BLaER1 treated with 17β-estradiol and CSF1 and Interleukin-3, amounts not matched to agents 10 nM and 100 nM (cell line): ENCODE data around the gene MYOT.
"Not testable (repeated sequence)": the region's sequence is repeated elsewhere in the genome, so short reads cannot be mapped to it uniquely, and the experiment has no call there.

Experiments used
- H3K27ac ChIP-seq, 11 experiments: shearing (Covaris generic); formaldehyde crosslinking; 2 replicates each; pipeline ENCODE4 v1.8.1; 2022
- H3K27me3 ChIP-seq, 11 experiments: shearing (Covaris generic); formaldehyde crosslinking; 2 replicates each; pipeline ENCODE4 v1.8.1; 2022
- H3K36me3 ChIP-seq, 11 experiments: shearing (Covaris generic); formaldehyde crosslinking; 2 replicates each; pipeline ENCODE4 v1.8.1; 2022
- H3K4me1 ChIP-seq, 10 experiments: shearing (Covaris generic); formaldehyde crosslinking; 2 replicates each; pipeline ENCODE4 v1.8.1; 2022
- H3K4me2 ChIP-seq, 11 experiments: shearing (Covaris generic); formaldehyde crosslinking; 2 replicates each; pipeline ENCODE4 v1.8.1; 2022
- H3K4me3 ChIP-seq, 10 experiments: shearing (Covaris generic); formaldehyde crosslinking; 2 replicates each; pipeline ENCODE4 v1.8.1; 2022
- H3K9ac ChIP-seq, 11 experiments: shearing (Covaris generic); formaldehyde crosslinking; 2 replicates each; pipeline ENCODE4 v1.8.1; 2022
- H3K9me3 ChIP-seq, 11 experiments: shearing (Covaris generic); formaldehyde crosslinking; replicated peaks in 1 of 11; 2 replicates each; pipeline ENCODE4 v1.8.1; 2022
- H4K20me1 ChIP-seq, 11 experiments: shearing (Covaris generic); formaldehyde crosslinking; 2 replicates each; pipeline ENCODE4 v1.8.1; 2022
- Cebpa-rat ChIP-seq, 11 experiments: shearing (Covaris generic); IDR thresholded peaks; 2 replicates each; pipeline ENCODE4 v1.8.1; 2022

MYOT gene

DNA sequence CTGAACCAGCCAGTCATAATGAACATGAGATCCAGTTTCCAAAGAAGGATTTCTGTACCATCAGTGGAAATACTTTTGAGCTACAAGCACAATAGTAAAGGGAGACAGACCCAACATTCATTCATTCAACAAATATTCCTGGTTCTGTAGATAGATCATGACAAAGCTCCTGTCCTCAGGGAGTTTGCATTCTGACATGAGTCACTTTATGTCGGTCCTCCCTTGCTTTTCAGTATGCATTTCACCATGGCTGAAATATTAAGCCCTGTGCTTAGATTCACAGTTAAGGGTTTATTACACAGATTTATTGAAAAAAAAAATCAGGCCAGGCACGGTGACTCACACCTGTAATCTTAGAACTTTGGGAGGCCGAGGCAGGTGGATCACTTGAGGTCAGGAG, 5.4 kb upstream of the MYOT start:
- no peak for TF ChIP-seq Cebpa-rat (IDR thresholded peaks at IDR 0.05)
- no peak overlapping the region for H3K4me2 ChIP-seq

DNA sequence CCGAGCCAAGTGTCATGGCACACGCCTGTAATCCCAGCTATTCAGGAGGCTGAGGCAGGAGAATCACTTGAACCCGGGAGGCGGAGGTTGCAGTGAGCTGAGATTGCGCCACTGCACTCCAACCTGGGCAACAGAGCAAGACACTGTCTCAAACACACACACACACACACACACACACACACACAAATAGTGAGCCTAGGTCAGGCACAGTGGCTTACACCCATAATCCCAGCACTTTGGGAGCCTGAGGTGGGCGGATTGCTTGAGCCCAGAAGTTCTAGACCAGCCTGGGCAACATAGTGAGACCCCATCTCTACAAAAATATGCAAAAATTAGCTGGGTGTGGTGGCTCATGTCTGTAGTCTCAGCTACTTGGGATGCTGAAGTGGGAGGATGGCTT, 4.0 kb upstream of the MYOT start:
- H3K27ac ChIP-seq, H3K36me3 ChIP-seq, H3K27me3 ChIP-seq, H3K9me3 ChIP-seq, H4K20me1 ChIP-seq, H3K4me3 ChIP-seq, H3K9ac ChIP-seq, H3K4me2 ChIP-seq, H3K4me1 ChIP-seq: not testable (repeated sequence)

More for the DNA sequence above, 5.4 kb upstream of the MYOT start:
- Histone ChIP-seq H4K20me1 (no peaks in the 10 kb centered on the region), H3K27me3 (0 out of 22 replicates have a peak, but pooled peaks cover 0 to 6% (median 0%) of the 10 kb centered on the region in 11 experiments), H3K36me3 (no peaks in the 10 kb centered on the region), H3K9me3 (no peaks in the 10 kb centered on the region), H3K27ac (no peak overlapping the region), H3K4me3 (no peak overlapping the region), H3K4me1 (peaks cover 9 to 19% (median 15%) of the 10 kb centered on the region in 10 experiments; a peak in 19 of 20 replicates), H3K9ac (no peak overlapping the region)

DNA sequence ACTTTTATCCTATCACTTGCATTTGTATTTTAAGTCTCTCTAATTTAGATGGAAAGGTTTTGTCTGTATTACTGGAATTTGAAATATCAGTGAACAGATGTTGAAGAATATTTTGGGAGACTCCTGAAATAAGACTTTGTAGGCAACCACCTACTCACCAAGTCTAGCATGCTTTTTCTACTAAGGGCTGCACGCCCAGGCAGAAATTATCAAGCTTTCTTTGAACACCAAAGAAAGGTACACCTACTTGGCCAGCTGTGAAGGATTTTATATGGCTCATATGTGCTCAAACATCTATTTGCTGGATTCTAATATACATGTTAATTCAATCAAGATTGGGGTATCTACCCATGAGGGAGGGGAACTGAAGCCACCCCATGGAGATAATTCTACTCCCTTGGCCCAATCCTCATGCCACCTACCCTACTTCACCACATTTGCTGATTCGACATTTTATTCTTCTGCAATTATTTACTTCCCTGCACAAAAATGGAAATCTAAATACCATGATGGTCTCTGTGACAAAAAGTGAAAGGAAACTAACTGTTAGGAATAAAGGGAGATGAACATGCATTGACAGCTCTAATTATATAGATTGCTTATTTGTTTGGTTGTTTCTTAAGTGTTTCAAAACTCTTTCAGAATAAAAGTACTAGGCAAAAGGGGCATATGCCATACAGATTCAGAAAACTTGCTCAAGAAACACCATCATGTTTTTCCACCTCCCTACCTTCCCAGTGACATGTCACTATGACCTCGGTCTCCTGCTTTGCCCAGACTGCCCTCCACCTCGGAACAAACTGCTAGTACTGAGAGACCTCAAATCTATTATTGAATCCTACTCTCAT, 895 bp upstream of the MYOT start:
- no peaks in the 10 kb centered on the region for H3K36me3 ChIP-seq
- H4K20me1 ChIP-seq, result no peaks in the 10 kb centered on the region
- H3K27ac ChIP-seq, result no peak overlapping the region
- TF ChIP-seq Cebpa-rat (IDR thresholded peaks at IDR 0.05), result no peak
- H3K27me3 ChIP-seq, result no peaks in the 10 kb centered on the region
- no peaks in the 10 kb centered on the region for H3K9me3 ChIP-seq
- H3K9ac ChIP-seq, result no peak overlapping the region
- H3K4me2 ChIP-seq, result 0 out of 22 replicates have a peak overlapping the region, but pooled peaks of 1 of the 11 experiments have one; percentile 5
- no peak overlapping the region for H3K4me3 ChIP-seq
- H3K4me1 ChIP-seq, result no peaks in the 10 kb centered on the region

DNA sequence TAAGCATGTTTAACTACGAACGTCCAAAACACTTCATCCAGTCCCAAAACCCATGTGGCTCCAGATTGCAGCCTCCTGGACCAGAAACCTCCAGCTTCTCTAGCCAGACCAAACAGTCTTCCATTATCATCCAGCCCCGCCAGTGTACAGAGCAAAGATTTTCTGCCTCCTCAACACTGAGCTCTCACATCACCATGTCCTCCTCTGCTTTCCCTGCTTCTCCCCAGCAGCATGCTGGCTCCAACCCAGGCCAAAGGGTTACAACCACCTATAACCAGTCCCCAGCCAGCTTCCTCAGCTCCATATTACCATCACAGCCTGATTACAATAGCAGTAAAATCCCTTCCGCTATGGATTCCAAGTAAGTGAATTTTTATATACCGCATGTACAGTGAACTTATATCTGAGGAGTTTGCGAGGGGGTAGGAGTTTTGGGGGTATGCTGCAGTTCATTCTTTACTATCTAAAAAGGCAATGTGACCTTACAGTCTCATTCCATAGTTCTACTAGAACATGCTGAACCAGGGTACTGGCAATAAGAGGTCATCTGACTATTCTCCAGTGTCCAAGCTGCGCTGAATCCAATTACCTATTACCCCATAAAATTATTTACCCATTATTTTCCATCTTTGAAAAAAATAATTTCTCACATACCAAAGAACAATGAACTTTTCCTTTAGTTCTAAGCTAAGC, 3.1 kb downstream of the MYOT start:
- H3K4me2 ChIP-seq, result no peak overlapping the region
- no peak overlapping the region for H3K27ac ChIP-seq
- no peaks in the 10 kb centered on the region for H4K20me1 ChIP-seq
- H3K9ac ChIP-seq, result no peak overlapping the region
- no peaks in the 10 kb centered on the region for H3K36me3 ChIP-seq
- H3K4me1 ChIP-seq, result no peaks in the 10 kb centered on the region
- no peaks in the 10 kb centered on the region for H3K27me3 ChIP-seq
- no peak for TF ChIP-seq Cebpa-rat (IDR thresholded peaks at IDR 0.05)
- no peak overlapping the region for H3K4me3 ChIP-seq
- no peaks in the 10 kb centered on the region for H3K9me3 ChIP-seq

DNA sequence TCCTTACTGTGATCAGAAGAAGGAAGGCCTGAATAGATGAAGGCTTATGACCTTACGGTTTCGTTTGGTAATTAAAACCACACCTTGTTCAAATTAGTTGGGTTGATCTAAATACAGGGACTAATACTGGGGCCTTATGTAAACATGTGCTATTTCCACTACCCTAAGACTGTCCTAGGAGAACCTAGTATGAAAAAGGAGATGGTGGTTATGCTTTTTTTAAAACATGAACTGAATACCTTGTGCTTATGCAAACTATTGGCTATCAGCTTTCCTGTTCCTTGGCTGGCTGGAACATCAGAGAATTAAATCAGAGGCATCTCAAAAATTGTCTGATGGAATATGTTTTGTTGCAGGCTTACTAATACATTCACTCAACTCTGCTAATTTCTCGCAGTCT, 3.9 kb downstream of the MYOT start:
- Histone ChIP-seq H4K20me1 (no peaks in the 10 kb centered on the region), H3K27ac (no peak overlapping the region), H3K36me3 (no peaks in the 10 kb centered on the region), H3K4me1 (no peaks in the 10 kb centered on the region), H3K4me3 (no peak overlapping the region), H3K27me3 (no peaks in the 10 kb centered on the region), H3K9ac (no peak overlapping the region), H3K4me2 (no peak overlapping the region), H3K9me3 (no peaks in the 10 kb centered on the region)
- no peak for TF ChIP-seq Cebpa-rat (IDR thresholded peaks at IDR 0.05)

DNA sequence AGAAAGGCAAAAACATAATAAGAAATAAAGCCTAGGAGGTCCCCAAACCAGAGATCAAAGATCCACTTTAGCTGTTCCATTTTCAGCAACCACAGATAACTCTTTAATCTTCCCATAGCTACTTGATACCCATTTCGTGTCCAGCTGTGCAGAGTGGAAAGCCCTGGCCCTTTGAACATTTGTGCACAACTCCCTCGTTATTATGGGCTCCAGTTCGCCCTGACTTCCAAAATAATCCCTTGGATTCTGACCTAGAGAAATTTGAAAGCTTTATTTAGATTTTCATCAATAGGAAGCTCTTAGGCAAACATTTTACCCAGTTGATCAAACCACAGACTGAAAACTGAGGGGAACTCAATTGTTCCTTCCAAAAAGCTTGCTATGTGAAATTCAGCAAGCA, 4.8 kb downstream of the MYOT start:
- H3K27me3 ChIP-seq, result no peaks in the 10 kb centered on the region
- no peak overlapping the region for H3K9ac ChIP-seq
- TF ChIP-seq Cebpa-rat (IDR thresholded peaks at IDR 0.05), result no peak

DNA sequence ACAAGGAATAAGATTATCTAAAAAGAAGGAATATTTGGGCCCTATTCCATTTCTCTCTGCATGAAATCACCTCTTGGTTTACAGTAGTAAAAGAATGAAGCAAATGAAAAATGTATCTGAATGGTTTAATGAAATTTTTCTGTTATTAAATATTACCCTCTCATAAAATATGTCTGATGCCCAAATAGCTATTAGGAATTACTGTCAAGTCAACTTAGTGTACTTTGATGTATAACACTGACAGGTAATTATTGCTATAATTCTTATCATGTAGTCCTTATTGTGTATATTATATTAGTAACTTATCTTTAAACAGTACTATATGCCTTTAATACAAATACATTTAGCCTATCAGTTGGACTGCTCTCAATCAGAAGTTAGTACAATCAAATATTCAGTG, 8.4 kb downstream of the MYOT start:
- Histone ChIP-seq H3K4me2 (no peak overlapping the region), H3K9me3 (no peaks in the 10 kb centered on the region)
- no peak for TF ChIP-seq Cebpa-rat (IDR thresholded peaks at IDR 0.05)

More for the DNA sequence above, 4.8 kb downstream of the MYOT start:
- no peak overlapping the region for H3K4me3 ChIP-seq
- H4K20me1 ChIP-seq, result no peaks in the 10 kb centered on the region
- H3K27ac ChIP-seq, result no peak overlapping the region
- H3K9me3 ChIP-seq, result no peaks in the 10 kb centered on the region
- H3K4me2 ChIP-seq, result no peak overlapping the region
- no peaks in the 10 kb centered on the region for H3K4me1 ChIP-seq
- no peaks in the 10 kb centered on the region for H3K36me3 ChIP-seq

DNA sequence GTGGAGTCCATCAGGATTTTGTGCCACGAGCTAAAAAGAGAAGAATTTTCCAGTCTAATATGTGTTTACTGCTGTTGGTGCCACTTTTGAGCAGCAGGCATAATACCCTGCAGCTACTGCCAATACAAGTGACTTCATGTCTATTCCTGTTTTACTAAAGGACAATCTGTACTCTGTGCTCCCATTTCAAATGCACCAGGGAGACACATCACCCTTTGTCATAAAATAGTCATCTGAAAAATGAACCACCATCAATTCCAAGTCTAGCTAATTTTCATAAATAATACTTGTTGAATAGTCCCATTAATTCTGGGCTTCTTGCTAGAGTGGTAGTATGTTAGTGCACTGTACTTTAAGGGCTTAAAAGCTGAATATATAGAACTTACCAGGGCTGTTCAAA, 12.7 kb downstream of the MYOT start:
- Histone ChIP-seq H3K9ac (no peak overlapping the region), H3K27ac (no peak overlapping the region), H3K4me3 (no peak overlapping the region), H3K4me2 (no peak overlapping the region), H3K36me3 (no peaks in the 10 kb centered on the region), H3K27me3 (no peaks in the 10 kb centered on the region), H3K9me3 (no peaks in the 10 kb centered on the region), H3K4me1 (no peaks in the 10 kb centered on the region), H4K20me1 (no peaks in the 10 kb centered on the region)
- no peak for TF ChIP-seq Cebpa-rat (IDR thresholded peaks at IDR 0.05)

More for the DNA sequence above, 8.4 kb downstream of the MYOT start:
- Histone ChIP-seq H3K9ac (no peak overlapping the region), H4K20me1 (no peaks in the 10 kb centered on the region), H3K4me1 (no peaks in the 10 kb centered on the region), H3K4me3 (no peak overlapping the region), H3K36me3 (no peaks in the 10 kb centered on the region), H3K27ac (no peak overlapping the region), H3K27me3 (no peaks in the 10 kb centered on the region)

DNA sequence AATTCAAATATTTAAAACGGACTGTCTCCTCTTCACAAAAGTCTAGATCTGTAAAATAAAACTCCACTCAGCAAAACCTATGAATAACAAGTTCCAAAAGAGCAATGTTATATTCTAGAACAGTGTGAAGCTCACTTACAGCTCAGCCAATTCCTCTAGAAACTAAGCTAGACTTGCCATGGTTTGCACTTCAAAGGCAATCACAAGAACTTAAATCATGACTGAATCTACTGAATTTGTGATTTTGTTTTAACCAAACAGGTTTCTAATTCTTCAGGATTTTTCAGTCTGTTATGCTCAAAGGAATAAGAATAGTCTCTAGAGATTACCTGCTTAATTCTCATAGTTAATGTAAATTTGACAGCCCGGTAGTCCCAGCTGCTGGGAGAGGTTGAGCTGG, 20.2 kb downstream of the MYOT start:
- no peak overlapping the region for H3K4me3 ChIP-seq

More for the DNA sequence above, 20.2 kb downstream of the MYOT start:
- Histone ChIP-seq H4K20me1 (no peaks in the 10 kb centered on the region), H3K36me3 (no peaks in the 10 kb centered on the region), H3K4me2 (no peak overlapping the region), H3K27me3 (peaks cover 13 to 23% (median 21%) of the 10 kb centered on the region in 11 experiments), H3K9ac (no peak overlapping the region), H3K9me3 (peaks cover 0 to 6% (median 0%) of the 10 kb centered on the region in 11 experiments; a peak in 1 of 22 replicates), H3K4me1 (peaks cover 0 to 6% (median 0%) of the 10 kb centered on the region in 10 experiments; a peak in 1 of 20 replicates), H3K27ac (no peak overlapping the region)
- TF ChIP-seq Cebpa-rat (IDR thresholded peaks at IDR 0.05), result no peak
